ENCODE results near the gene HS3ST6.
A peak's percentile ranks its signal among the peaks of the same experiment; 100 is the strongest.
"Not testable (repeated sequence)": the region's sequence is repeated elsewhere in the genome, so short reads cannot be mapped to it uniquely, and the experiment has no call there.

Gene HS3ST6

DNA sequence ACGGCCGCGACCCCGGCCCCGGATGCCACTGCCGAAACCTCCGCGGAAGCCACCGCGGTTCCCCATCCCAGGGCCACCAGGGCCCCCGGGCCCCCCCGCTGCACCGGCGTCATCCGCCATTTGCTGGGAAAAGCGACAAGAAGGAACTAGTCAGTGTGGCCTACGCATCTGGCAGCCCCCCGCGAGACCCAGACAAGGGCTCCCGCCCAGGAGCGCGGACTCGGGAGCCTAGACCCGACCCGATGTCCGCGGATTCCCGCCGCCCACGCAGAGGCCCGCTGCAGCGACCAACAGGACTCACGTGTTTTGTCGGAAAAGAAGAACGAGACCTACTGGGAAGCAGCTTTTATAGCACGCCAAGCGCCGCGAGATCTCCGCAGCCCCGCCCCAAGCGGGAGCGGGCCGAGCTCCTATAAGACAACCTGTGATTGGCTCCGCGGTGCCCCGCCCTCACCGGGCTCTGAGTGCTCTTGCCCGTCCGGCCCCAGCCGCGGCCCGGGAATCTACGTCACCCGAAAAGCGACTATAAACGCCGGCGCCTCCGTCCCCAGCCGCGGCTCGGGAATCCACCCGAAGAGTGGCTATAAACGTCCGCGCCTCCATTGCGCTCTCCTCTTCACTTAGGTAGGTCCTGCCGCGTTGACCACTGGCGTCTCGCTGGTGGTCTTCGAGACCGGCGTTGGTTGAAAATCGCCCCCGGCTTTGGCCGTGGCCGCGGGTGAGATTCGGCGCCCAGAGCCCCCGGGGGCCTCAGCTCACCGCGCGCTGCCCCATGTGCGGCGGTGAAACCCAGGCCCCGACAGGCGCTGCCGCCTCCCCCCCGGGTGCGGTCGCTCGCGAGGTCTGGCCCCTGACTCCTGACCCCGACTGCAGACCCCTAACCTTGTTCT is 46.5 kb upstream of the HS3ST6 start, which contains the start of gene RPS2:
Gene RPS2, minus strand, starts transcription at position 321 of the 890 bp plus-strand sequence. Its CDS starts 201 bp downstream, at position 120.
- ATAC-seq, result peak; percentile 75
- TF ChIP-seq ZFP3 (CRISPR knock-in tag; IDR thresholded peaks at IDR 0.05), result 0 out of 2 replicates have a peak, but pooled peaks have one; percentile 6
- TF ChIP-seq PPARA (CRISPR knock-in tag; IDR thresholded peaks at IDR 0.05; ENCODE audit: borderline replicate concordance), result no peak
- TF ChIP-seq, protein P1, sequence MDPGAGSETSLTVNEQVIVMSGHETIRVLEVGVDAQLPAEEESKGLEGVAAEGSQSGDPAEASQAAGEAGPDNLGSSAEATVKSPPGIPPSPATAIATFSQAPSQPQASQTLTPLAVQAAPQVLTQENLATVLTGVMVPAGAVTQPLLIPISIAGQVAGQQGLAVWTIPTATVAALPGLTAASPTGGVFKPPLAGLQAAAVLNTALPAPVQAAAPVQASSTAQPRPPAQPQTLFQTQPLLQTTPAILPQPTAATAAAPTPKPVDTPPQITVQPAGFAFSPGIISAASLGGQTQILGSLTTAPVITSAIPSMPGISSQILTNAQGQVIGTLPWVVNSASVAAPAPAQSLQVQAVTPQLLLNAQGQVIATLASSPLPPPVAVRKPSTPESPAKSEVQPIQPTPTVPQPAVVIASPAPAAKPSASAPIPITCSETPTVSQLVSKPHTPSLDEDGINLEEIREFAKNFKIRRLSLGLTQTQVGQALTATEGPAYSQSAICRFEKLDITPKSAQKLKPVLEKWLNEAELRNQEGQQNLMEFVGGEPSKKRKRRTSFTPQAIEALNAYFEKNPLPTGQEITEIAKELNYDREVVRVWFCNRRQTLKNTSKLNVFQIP (CRISPR knock-in tag; IDR thresholded peaks at IDR 0.05; ENCODE audit: borderline replicate concordance, low read depth), result peak; percentile 87; the same call in 1 of the 2 replicates
- no peak for TF ChIP-seq ZNF70 (CRISPR knock-in tag; IDR thresholded peaks at IDR 0.05)
- TF ChIP-seq ZNF565 (CRISPR knock-in tag; conservative IDR thresholded peaks at IDR 0.05; ENCODE audit: low read depth), result 0 out of 2 replicates have a peak, but pooled peaks have one; percentile 17

DNA sequence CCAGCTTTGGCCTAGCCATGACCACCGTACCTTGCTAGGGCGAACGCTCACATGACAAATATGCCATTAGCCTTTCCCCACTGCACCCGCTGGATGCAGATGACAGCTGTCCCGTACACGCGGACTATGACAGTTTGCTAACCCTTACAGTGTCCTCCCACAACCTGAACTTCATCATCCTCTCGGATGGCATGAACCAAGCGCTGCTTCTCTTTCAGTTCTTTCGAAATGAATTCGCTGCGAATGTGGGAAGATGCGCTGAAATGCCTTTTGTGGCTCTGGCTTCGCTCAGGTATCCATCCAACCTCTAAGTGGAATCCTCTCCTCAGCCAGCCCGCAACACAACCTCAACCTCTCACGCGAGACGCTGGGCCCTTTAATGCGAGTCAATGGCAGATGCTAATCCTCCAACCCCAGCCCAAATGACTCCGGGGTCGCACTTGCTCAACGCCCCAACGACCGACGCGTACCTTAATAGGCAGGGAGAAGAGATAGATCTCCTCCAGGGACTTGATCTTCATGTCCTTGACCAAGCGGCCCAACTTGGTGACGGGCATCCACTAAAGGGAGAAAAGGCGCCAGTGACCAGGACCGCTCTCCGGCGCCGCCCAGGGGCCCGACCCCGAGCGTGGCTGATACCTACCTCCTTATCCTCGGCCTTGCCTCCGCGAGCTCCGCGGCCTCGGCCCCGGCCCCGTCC is 45.7 kb upstream of the HS3ST6 start:
- peak; percentile 4; the same call in 2 of the 3 replicates for ATAC-seq
- TF ChIP-seq ESRRG (CRISPR knock-in tag; IDR thresholded peaks at IDR 0.05) (no peak), ZFP3 (CRISPR knock-in tag; IDR thresholded peaks at IDR 0.05) (0 out of 2 replicates have a peak, but pooled peaks have one; percentile 11), ZNF70 (CRISPR knock-in tag; IDR thresholded peaks at IDR 0.05) (peak; percentile 74; the same call in 1 of the 2 replicates), CSRNP3 (CRISPR knock-in tag; IDR thresholded peaks at IDR 0.05) (no peak), ZNF8 (CRISPR knock-in tag; IDR thresholded peaks at IDR 0.05) (no peak), ZNF565 (CRISPR knock-in tag; conservative IDR thresholded peaks at IDR 0.05; ENCODE audit: low read depth) (no peak), PATZ1 (CRISPR knock-in tag; IDR thresholded peaks at IDR 0.05; ENCODE audit: borderline replicate concordance) (no peak)
- TF ChIP-seq, protein P1 (CRISPR knock-in tag; IDR thresholded peaks at IDR 0.05; ENCODE audit: borderline replicate concordance, low read depth), result no peak
- TF ChIP-seq, protein P2, sequence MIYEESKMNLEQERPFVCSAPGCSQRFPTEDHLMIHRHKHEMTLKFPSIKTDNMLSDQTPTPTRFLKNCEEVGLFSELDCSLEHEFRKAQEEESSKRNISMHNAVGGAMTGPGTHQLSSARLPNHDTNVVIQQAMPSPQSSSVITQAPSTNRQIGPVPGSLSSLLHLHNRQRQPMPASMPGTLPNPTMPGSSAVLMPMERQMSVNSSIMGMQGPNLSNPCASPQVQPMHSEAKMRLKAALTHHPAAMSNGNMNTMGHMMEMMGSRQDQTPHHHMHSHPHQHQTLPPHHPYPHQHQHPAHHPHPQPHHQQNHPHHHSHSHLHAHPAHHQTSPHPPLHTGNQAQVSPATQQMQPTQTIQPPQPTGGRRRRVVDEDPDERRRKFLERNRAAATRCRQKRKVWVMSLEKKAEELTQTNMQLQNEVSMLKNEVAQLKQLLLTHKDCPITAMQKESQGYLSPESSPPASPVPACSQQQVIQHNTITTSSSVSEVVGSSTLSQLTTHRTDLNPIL (CRISPR knock-in tag; IDR thresholded peaks at IDR 0.05; ENCODE audit: low read depth), result no peak

- not testable (repeated sequence) for ATAC-seq
These were observed 44.2 kb upstream of the HS3ST6 start for GRCh38 chr16:1962161-1963153.

- no peak for ATAC-seq
- TF ChIP-seq ZNF70 (CRISPR knock-in tag; IDR thresholded peaks at IDR 0.05) (no peak), ARNTL (CRISPR knock-in tag; IDR thresholded peaks at IDR 0.05; ENCODE audit: borderline replicate concordance, low read depth) (no peak), TOX (CRISPR knock-in tag; IDR thresholded peaks at IDR 0.05; ENCODE audit: borderline replicate concordance) (no peak), ZNF8 (CRISPR knock-in tag; IDR thresholded peaks at IDR 0.05) (no peak), CSDC2 (CRISPR knock-in tag; IDR thresholded peaks at IDR 0.05) (no peak), ISL1 (CRISPR knock-in tag; IDR thresholded peaks at IDR 0.05) (no peak), TCF4 (CRISPR knock-in tag; IDR thresholded peaks at IDR 0.05; ENCODE audit: borderline replicate concordance) (no peak), ZFP30 (CRISPR knock-in tag; IDR thresholded peaks at IDR 0.05) (no peak), RARB (CRISPR knock-in tag; IDR thresholded peaks at IDR 0.05) (no peak), CSRNP3 (CRISPR knock-in tag; IDR thresholded peaks at IDR 0.05) (no peak)
- TF ChIP-seq, protein P2 (CRISPR knock-in tag; IDR thresholded peaks at IDR 0.05; ENCODE audit: low read depth), result no peak
These were observed 43.4 kb upstream of the HS3ST6 start for GRCh38 chr16:1961651-1962067.
